Measurements from ENCODE around the gene INIP. TPM values are rescaled to one million over a fixed set of nuclear protein-coding genes. Genes with fewer than 3 reads are reported as not detected.

The INIP gene
- total and polyA plus RNA-seq, 9 of the 15 experiments (the other 6 are each of a cell fraction or from before 2014, with no cell fraction given), result 11.9 to 87.9 (median 37.3) TPM

GRCh38 chr9:112669326-112669725 is 48.6 kb downstream of the INIP start (continued):
- TF ChIP-seq ZHX1 (conservative IDR thresholded peaks at IDR 0.05; ENCODE audit: low read length) (no peak), NR2C2 (CRISPR knock-in tag; IDR thresholded peaks at IDR 0.05) (no peak), NR2C2 (tag; IDR thresholded peaks at IDR 0.05) (no peak), E2F4 (CRISPR knock-in tag; IDR thresholded peaks at IDR 0.05; ENCODE audit: low read depth) (no peak), RAD21 (CRISPR knock-in tag; conservative IDR thresholded peaks at IDR 0.05 in 1 of 2, IDR thresholded peaks at IDR 0.05 in 1 of 2) (no peak), FOXJ2 (tag; IDR thresholded peaks at IDR 0.05) (no peak), POLR2H (tag; IDR thresholded peaks at IDR 0.05; ENCODE audit: low read depth) (no peak)
